Motor neuron (in vitro differentiated cells): ENCODE results near the gene MYMK. TPM values are rescaled to one million over a fixed set of nuclear protein-coding genes. Genes with fewer than 3 reads are reported as not detected.

Experiments used
- ATAC-seq, 8 experiments: fragments of 200-7000 bp; cut with Tn5 transposase; replicated peaks in 6 of 8; 2 replicates each; pipeline ENCODE4 v1.8.0; 2021; ENCODE audit warnings: mild to moderate bottlenecking in 8 of 8, moderate library complexity in 8 of 8
- H3K27ac ChIP-seq, 2 donors: fragments of 250-450 bp; sonication (Bioruptor Pico); 2 replicates each; pipeline ENCODE4 v1.9.0; 2021; ENCODE audit warnings: antibody characterized with exemption in 2 of 2, mild to moderate bottlenecking in 2 of 2, moderate library complexity in 1 of 2
- H3K4me1 ChIP-seq, 2 donors: fragments of 250-450 bp; sonication (Bioruptor Pico); replicated peaks in 1 of 2; 2 replicates each; pipeline ENCODE4 v1.6.1; 2021; ENCODE audit warnings: antibody characterized with exemption in 2 of 2, mild to moderate bottlenecking in 2 of 2, moderate library complexity in 1 of 2
- H3K4me3 ChIP-seq, 5 donors: fragments of 250-450 bp; sonication (Bioruptor Pico); 2 replicates each; pipeline ENCODE4 v1.9.0; 2021; ENCODE audit warnings: antibody characterized with exemption in 5 of 5, mild to moderate bottlenecking in 5 of 5, moderate library complexity in 4 of 5
- WGBS, 10 experiments: fragments of 450-650 bp; shearing (Covaris generic); methylation state at CpG; one replicate each; pipeline ENCODE4 v1.0.0; 2022; 5-methylcytosine and 5-hydroxymethylcytosine counted together
- in situ Hi-C, 9 experiments: fragments of 400-800 bp; cut with MboI; loops; one replicate each; pipeline ENCODE4 v1.15.0; 2021; ENCODE audit warnings: low sequenced_read_pairs in 9 of 9, low pct_unique_long_range_greater_than_20kb in 2 of 9; ENCODE audit not compliant: unreplicated experiment in 9 of 9
- total RNA-seq, 8 experiments: library from RNA; unstranded; fragments of 300-600 nt; gene quantifications; 2 replicates each; pipeline versions ENCODE4 v1.2.3 to v1.2.4, GENCODE V29; 2022

Gene MYMK
- total RNA-seq, 8 experiments from 2014 or later = not detected

GRCh38 chr9:133489253-133490190 lies 35.2 kb downstream of the MYMK start:
- no peak for ATAC-seq
- no peak overlapping the region for H3K27ac ChIP-seq
- H3K4me1 ChIP-seq = peaks cover 7 to 8% of the 10 kb centered on the region in 2 donors
- in situ Hi-C loops = loop anchor here in 5 of 9 experiments (10.0 to 25.0 kb wide), 4 partner anchors 125 to 477 kb away; partner anchors contain the start of gene GTF3C5 (in 2 of the 5)
- 20 to 88% (median 61%) methylated on average over 1 to 10 of the region's 19 CpGs; no CpG with 5 or more reads in 4 of the 10 experiments for WGBS, 10 experiments
- H3K4me3 ChIP-seq = no peak overlapping the region

DNA sequence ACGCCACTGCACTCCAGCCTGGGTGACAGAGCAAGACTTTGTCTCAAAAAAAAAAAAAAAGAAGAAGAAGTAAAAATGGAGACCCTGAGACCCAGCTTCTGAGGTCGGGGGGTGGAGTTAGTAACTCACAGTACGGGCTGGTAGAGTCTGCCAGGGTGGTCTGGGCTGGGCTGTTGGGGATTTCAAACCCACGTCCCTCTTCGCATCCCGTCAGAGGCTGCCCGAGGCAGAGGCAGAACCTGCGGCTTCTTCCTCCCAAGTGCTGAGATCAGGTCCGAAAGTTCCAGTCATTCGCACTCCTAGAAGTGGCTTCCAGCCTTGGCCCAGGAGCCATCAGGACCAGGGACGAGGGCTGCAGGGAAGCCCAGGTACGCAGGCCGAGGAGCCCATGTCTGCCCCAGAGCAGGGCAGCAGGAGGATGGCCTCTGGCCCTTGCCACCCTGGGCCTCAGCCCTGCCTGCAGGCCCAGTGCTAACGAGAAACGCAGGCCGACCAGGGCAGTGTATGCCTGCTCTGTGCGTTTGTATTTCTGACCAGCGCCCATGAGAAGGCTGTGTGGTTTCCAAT lies 36.0 kb downstream of the MYMK start:
- WGBS, 10 experiments = 50 to 100% (median 78%) methylated on average over 2 to 7 of the region's 18 CpGs; no CpG with 5 or more reads in 4 of the 10 experiments
- in situ Hi-C loops = loop anchor here in 5 of 9 experiments (10.0 to 25.0 kb wide), 4 partner anchors 124 to 476 kb away; partner anchors contain the start of gene GTF3C5 (in 2 of the 5)
- no peak for ATAC-seq
- no peak overlapping the region for H3K27ac ChIP-seq
- H3K4me1 ChIP-seq = peaks cover 7 to 8% of the 10 kb centered on the region in 2 donors
- H3K4me3 ChIP-seq = no peak overlapping the region

DNA sequence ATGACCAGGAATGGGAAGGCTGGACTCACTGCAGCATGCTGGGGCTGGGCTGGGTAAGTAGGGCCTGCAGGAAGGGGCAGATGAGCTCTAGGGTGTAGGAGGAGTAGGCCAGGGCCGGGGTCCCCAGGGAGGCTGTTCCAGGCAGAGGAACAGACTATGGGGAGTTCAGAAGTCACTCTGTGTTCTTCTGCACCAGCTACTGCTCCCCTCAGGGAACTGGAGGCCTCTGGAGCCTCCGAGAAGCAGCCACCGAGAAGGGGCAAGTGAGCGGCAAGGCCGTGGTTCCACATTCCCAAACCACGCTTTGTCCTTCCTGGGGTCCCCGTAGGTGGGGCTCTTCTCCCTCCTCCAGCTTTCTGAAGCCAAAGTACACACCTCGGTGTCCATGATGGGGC lies 37.4 kb downstream of the MYMK start:
- in situ Hi-C loops = loop anchor here in 5 of 9 experiments (10.0 to 25.0 kb wide), 4 partner anchors 123 to 475 kb away; partner anchors contain the start of gene GTF3C5 (in 2 of the 5)
- H3K4me3 ChIP-seq = no peak overlapping the region
- WGBS, 10 experiments = 13 to 100% (median 89%) methylated on average over 1 to 5 of the region's 8 CpGs; no CpG with 5 or more reads in 5 of the 10 experiments
- no peak for ATAC-seq
- no peak overlapping the region for H3K27ac ChIP-seq
- H3K4me1 ChIP-seq = peaks cover 7 to 8% of the 10 kb centered on the region in 2 donors

DNA sequence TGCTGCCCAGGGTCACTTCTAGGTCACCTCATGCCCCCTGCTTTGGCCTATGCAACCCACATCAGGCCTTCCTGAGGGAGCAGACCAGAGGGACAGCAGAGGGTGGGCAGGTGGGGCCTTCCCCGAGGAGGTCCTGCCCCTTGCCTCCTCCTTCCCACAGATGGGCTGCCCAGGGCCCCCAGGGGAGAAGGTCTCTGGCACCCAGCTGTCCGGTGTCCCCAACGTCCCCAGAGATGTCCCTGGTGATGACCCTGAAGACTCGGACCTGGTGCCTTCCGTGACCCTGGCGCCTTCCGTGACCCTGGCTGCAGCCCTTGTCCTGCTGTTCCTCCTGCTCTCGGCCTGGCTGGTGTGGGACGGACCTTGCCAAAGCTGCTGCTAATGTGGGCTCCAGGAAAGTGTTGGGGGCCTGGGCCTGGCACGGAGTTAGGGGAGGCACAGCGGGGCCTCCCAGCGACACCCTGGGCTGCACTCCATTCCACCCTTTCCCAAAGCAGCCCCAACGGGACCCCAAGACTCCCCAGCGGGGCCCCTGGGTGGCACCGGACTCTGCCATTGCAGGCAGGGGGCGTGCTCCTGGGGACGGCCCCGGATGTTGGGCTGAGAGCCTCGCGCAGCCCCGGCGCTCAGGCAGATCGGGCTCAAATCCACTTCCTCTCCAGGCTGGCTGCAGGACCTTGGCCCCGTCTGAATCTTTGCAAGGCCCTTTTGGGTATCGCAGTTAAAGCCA lies 39.1 kb downstream of the MYMK start:
- H3K4me1 ChIP-seq = peaks cover 7 to 8% of the 10 kb centered on the region in 2 donors
- H3K27ac ChIP-seq = no peak overlapping the region
- ATAC-seq = peak in 5 of 8 experiments; percentile 6 to 67 (median 12)
- H3K4me3 ChIP-seq = no peak overlapping the region
- in situ Hi-C loops = loop anchor here in 5 of 9 experiments (10.0 to 25.0 kb wide), 4 partner anchors 121 to 473 kb away; partner anchors contain the start of gene GTF3C5 (in 2 of the 5)
- WGBS, 10 experiments = 87% methylated on average over 4 of the region's 25 CpGs; no CpG with 5 or more reads in 9 of the 10 experiments

- no peak overlapping the region for H3K27ac ChIP-seq
- WGBS, 10 experiments = 53 to 88% (median 73%) methylated on average over 2 to 5 of the region's 22 CpGs; no CpG with 5 or more reads in 7 of the 10 experiments
- peaks cover 8 to 9% of the 10 kb centered on the region in 2 donors for H3K4me1 ChIP-seq
- ATAC-seq = peak in 7 of 8 experiments; percentile 9 to 80 (median 50)
- in situ Hi-C loops = loop anchor here in 5 of 9 experiments (10.0 to 25.0 kb wide), 4 partner anchors 120 to 473 kb away; partner anchors contain the start of gene GTF3C5 (in 2 of the 5)
- no peak overlapping the region for H3K4me3 ChIP-seq
Observed at GRCh38 chr9:133484671-133485437, 39.9 kb downstream of the MYMK start.

DNA sequence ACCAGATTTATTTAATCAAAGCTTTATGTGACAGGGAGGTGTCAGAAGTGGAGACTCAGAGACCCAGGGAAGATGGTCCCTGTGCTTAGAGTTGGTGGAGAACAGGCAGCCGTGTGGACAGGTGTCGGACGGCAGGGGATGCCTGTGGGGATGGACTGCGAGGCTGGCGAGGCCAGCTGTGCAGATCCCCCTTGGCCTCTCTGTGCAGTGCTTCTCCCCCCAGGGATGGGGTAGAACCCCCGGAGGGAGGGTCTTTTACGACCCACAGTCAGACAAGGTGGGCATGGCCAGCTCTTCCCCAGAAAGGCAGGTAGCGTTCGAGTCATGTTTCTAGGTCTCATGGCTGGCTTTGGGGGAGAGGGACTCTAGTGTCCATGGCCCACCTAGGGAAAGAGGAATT lies 41.1 kb downstream of the MYMK start:
- in situ Hi-C loops = loop anchor here in 5 of 9 experiments (10.0 to 25.0 kb wide), 4 partner anchors 119 to 471 kb away; partner anchors contain the start of gene GTF3C5 (in 2 of the 5)
- no peak overlapping the region for H3K27ac ChIP-seq
- WGBS, 10 experiments = 25 to 80% (median 71%) methylated on average over 2 to 5 of the region's 9 CpGs; no CpG with 5 or more reads in 6 of the 10 experiments
- no peak overlapping the region for H3K4me3 ChIP-seq
- peaks cover 11 to 12% of the 10 kb centered on the region in 2 donors for H3K4me1 ChIP-seq
- no peak for ATAC-seq

DNA sequence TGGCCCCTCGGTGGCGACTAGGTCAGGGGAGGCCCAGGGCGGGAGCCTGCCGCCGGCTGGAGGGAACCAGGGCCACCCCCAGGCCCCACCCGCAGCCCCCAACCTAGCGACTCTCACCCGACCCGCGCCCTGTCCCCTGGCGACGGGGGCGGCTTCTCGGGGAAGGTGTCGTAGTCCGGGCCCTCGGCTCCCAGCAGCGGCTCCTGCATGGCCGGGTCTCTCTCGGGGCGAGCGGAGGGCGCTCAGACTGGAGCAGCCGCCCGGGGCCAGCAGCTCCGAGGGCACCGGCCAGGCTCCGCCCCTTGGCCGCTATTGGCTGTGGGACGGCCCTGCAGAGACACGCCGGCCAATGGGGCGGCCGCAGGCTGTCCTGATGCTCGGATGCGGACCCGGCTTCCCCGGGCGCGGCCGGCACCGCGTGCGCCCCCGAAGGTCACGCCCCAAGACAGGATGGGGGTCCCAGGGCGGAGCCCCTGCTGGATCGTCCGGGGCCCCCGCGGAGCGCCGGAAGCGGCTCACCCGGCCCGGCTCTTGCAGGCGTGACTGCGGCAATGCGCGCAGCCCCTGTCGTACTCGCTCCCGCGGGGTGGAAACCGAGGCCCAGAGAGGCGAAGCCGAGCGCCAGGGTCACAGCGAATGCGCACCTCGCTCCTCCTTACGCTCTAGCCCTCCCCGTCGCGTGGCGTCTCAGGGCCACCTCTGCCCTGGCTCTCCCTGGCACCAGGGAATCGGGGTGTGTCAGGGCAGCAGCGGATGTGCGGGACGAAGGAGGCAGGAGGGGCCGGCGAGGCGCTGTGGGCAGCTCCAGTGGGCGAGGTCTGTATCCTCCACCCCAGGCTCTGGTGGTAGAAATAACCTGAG lies 45.7 kb downstream of the MYMK start, which contains the start of gene SLC2A6:
TSS of gene SLC2A6 (minus strand) at position 249 of the 861 bp plus-strand sequence. CDS start at position 209, 40 bp downstream.
- peak within 1 kb of the TSS; percentile 49 to 73 (median 63) for H3K4me3 ChIP-seq
- peak within 1 kb of the TSS; percentile 54 to 72 for H3K27ac ChIP-seq
- in situ Hi-C loops = loop anchor here in 5 of 9 experiments (25.0 kb wide), 3 partner anchors 292 to 467 kb away; partner anchors contain the start of gene GTF3C5 (in 2 of the 5)
- peak; percentile 96 to 99 (median 98) for ATAC-seq
- H3K4me1 ChIP-seq = peaks cover 11 to 13% of the 10 kb centered on the region in 2 donors
- WGBS, 10 experiments = 0 to 11% (median 2%) methylated on average over 7 to 15 of the region's 84 CpGs; no CpG with 5 or more reads in 6 of the 10 experiments

DNA sequence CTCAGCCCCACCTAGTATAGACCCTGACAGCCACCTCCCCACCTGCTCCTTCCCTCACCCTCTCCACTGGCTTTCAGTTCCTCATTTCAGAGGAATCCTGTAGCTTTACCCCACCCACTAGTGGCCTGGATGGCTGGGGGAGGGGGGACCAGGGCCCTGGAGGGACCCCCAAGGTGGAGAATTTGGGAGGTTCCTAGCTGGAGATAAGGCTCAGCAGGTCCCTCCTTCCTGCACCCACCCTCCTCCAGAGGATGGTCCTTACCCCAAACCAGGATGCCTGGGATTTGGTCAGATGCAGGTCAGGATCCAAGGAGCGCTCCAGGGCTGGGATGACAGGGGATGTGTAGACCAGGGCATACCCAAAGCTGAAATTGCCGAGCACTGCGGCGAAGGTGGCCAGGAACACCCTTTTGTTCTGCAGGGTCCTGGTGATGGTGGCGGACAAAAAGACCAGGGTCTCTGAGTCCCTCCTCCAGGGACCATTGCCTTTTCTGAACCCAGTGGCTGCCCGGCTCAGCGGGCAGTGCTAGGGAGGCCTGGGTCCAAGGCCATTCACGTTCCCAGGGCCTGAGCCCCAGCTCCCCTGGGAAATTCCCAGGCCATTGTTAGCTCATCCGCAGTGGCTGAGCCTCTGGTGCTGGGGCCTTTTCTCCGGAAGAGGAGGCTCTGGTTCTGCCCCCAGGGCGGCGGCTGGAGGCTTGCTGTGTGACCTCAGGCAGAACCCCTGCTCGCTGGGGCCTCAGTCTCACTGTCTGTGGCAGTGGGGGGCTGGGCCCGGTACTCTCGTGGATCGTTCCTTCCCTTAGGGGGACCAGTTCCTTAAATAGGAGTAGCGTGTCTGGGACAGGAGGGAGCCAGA lies 46.5 kb downstream of the MYMK start:
- WGBS, 10 experiments = 0 to 76% (median 18%) methylated on average over 1 to 2 of the region's 17 CpGs; no CpG with 5 or more reads in 7 of the 10 experiments
- Histone ChIP-seq H3K4me1 (peaks cover 11 to 13% of the 10 kb centered on the region in 2 donors), H3K4me3 (peak overlapping the region; percentile 49 to 73 (median 63)), H3K27ac (peak overlapping the region; percentile 54 to 72)
- peak; percentile 9 to 62 (median 23) for ATAC-seq
- in situ Hi-C loops = loop anchor here in 5 of 9 experiments (25.0 kb wide), 3 partner anchors 291 to 466 kb away; partner anchors contain the start of gene GTF3C5 (in 2 of the 5)

DNA sequence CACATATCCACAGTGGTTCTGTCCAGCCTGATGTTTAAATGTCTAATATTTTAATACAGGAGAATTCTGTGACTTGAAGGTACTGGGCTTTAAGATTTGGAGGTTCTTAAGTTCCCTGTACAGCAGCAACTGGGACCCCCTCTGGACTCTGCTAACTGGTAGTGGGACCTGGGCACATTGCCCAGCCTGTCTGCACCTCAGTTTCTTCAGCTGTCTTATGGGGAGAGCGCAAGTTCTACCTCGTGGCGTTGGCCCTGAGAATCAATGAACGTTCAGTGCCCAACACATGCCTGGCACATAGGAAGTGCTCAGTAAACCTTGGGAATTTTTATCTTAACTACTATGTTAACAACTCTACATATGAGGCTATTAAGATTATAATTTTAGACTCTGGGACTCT lies 47.3 kb downstream of the MYMK start:
- Histone ChIP-seq H3K4me1 (peaks cover 11 to 13% of the 10 kb centered on the region in 2 donors), H3K4me3 (no peak overlapping the region), H3K27ac (no peak overlapping the region)
- WGBS, 10 experiments = 88 to 100% (median 97%) methylated on average over 1 to 4 of the region's 4 CpGs; no CpG with 5 or more reads in 6 of the 10 experiments
- in situ Hi-C loops = loop anchor here in 5 of 9 experiments (25.0 kb wide), 3 partner anchors 290 to 465 kb away; partner anchors contain the start of gene GTF3C5 (in 2 of the 5)
- ATAC-seq = no peak

DNA sequence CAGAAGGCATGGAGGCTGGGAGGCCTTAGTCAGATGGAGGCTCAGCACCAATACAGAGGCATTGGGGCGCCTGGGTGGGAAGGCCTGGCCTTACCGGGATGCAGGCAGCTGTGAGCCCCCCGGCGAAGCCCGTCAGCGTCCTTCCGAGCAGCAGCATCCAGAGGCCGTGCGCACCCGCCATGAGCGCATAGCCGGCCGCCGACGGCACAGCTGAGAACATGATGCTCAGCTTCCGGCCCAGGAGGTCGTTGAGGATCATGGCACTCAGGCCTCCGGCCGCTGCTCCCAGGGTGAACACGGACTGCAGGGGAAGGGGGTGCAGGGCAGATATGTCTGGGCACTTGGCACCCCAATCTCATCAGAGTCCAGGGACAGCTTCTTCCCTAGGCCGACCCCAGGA lies 47.8 kb downstream of the MYMK start:
- H3K27ac ChIP-seq = no peak overlapping the region
- no peak overlapping the region for H3K4me3 ChIP-seq
- peaks cover 11 to 13% of the 10 kb centered on the region in 2 donors for H3K4me1 ChIP-seq
- in situ Hi-C loops = loop anchor here in 5 of 9 experiments (25.0 kb wide), 3 partner anchors 290 to 465 kb away; partner anchors contain the start of gene GTF3C5 (in 2 of the 5)
- ATAC-seq = no peak
- 93 to 97% methylated on average over 6 to 7 of the region's 21 CpGs; no CpG with 5 or more reads in 8 of the 10 experiments for WGBS, 10 experiments
